Thymus (tissue), 2 donors: Measurements from ENCODE around the gene RRN3. TPM values are rescaled to one million over a fixed set of nuclear protein-coding genes. Genes with fewer than 3 reads are reported as not detected.

Source experiments
- polyA plus RNA-seq: library from polyadenylated mRNA; stranded (reverse); fragments of 200-250 nt; gene quantifications from one replicate; pipeline ENCODE4 v1.2.3, GENCODE V29; 2013
- total RNA-seq: library from RNA; stranded (reverse); fragments of 120-200 nt; gene quantifications from one replicate; pipeline ENCODE4 v1.2.4, GENCODE V29; 2013
- donor health status: healthy.

The RRN3 gene
- total and polyA plus RNA-seq, 2 donors = 23.9 to 38.5 TPM

Other genes with a start within 250 kb of the RRN3 start
- 32.5 TPM for gene NPIPA1, start 156.8 kb downstream of the RRN3 start, total RNA-seq
- 134 TPM for gene NPIPA1, start 156.8 kb downstream of the RRN3 start, polyA plus RNA-seq
- 29.4 TPM for gene PDXDC1, start 119.2 kb downstream of the RRN3 start, total RNA-seq
- 30.9 TPM for gene PDXDC1, start 119.2 kb downstream of the RRN3 start, polyA plus RNA-seq
- gene NTAN1, start 38.2 kb downstream of the RRN3 start, total RNA-seq = 26.1 TPM
- gene NTAN1, start 38.2 kb downstream of the RRN3 start, polyA plus RNA-seq = 51.6 TPM